HG03460 (cell line): ENCODE results near the gene SPECC1L.

Experiments used
- ATAC-seq: cut with Tn5 transposase; IDR thresholded peaks from one replicate; pipeline ENCODE4 v1.9.1; 2021; ENCODE audit not compliant: unreplicated experiment

SPECC1L gene

DNA sequence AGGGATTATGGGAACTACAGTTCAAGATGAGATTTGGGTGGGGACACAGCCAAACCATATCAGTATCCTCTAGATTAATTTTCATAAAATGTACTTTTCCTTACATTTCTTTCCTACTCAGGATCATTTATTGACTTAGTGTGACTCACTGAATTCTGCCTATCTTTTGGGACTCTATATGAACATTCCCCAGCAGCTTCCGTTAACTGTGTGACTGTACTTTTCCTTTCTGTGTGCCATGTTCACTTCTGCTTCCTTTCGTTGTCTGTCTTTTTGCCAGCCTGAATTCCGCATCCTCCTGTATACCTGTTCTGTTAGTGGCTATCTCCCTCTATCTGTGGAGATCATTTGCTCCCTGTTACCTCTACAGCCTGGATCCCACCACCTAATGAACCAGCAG is 48.8 kb downstream of the SPECC1L start:
- ATAC-seq = no peak

DNA sequence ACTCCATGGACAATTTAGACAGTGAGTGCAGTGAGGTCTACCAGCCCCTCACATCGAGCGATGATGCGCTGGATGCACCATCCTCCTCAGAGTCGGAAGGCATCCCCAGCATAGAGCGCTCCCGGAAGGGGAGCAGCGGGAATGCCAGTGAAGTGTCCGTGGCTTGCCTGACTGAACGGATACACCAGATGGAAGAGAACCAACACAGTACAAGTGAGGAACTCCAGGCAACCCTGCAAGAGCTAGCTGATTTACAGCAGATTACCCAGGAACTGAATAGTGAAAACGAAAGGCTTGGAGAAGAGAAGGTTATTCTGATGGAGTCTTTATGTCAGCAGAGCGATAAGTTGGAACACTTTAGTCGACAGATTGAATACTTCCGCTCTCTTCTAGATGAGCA is 51.4 kb downstream of the SPECC1L start:
- no peak for ATAC-seq

DNA sequence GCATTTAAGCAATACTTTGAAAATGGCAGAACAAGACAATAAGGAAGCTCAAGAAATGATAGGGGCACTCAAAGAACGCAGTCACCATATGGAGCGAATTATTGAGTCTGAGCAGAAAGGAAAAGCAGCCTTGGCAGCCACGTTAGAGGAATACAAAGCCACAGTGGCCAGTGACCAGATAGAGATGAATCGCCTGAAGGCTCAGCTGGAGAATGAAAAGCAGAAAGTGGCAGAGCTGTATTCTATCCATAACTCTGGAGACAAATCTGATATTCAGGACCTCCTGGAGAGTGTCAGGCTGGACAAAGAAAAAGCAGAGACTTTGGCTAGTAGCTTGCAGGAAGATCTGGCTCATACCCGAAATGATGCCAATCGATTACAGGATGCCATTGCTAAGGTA is 51.9 kb downstream of the SPECC1L start:
- no peak for ATAC-seq

DNA sequence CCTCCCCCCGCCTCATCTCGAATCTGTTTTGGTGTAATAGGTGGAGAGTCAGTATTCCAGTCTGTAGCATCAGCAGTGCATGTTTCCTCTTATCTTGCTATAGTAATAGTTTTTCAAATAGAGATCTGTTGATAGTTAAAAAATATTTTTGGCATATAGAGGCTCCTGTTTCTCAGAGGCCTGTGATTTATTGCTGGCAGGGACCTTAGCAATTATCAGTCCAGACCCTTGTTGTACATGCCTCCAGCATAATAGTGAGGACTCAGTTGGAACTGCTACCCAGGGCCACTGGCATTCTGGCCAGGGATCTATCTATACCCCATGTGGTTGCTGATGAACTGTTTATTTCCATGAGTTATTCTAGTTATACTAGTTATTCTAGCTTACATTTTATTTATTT is 52.6 kb downstream of the SPECC1L start:
- ATAC-seq = no peak

DNA sequence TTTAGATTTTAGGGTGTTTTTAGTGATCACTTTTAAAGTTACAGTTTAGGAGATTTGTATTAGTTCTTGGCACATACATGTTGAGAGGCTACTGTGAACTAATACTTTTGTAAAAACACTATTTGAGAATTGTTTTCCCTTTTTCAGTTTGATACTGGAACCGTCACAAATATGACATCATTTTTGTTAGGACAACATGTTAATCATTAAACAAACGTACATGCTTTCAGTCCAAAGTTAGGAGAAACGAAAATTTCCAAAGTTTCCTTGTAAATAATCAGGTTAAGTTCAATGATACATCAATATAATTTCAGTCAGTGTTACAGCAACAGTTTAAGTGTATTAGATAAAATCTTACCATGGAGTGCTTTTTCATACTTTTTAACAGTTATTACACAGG is 53.1 kb downstream of the SPECC1L start:
- no peak for ATAC-seq

DNA sequence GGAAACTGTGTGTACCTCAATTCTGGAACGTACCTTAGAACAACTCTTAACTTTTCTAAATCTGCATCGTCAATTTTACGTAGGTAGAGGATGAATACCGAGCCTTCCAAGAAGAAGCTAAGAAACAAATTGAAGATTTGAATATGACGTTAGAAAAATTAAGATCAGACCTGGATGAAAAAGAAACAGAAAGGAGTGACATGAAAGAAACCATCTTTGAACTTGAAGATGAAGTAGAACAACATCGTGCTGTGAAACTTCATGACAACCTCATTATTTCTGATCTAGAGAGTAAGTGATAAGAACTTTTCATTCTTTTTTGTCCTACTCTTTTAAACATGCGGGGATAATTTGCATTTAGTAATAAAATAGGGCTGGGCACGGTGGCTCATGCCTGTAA is 53.5 kb downstream of the SPECC1L start:
- ATAC-seq = no peak

DNA sequence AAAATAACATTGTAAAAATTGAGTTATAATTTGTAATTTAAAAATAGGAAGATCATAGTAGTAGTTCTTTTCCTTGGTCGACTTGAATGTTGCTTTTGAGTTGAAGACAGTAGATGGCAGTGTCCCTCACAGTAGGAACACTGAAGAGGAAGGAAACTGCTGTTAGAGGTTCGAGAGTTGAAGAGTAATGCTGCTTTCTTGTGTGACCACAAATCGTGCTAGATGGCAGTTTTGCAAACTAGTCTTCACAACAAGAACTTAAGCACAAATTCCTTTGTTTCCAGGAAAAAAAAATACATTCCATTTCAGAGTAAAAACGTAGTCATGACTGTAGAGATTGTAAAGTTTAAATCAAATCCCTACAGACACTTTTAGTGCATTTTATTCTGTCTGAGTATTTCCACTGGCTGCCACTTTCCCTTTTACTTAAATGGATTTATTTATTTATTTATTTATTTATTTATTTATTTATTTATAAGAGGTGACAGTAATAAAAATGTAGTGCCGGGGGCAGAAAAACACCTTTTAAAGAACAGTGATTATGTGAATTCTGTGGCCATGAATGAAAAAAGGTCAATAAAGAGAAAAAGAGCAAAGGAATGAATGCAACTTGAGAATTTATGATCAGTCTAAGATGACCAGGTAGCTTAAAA is 54.6 kb downstream of the SPECC1L start:
- ATAC-seq = no peak

DNA sequence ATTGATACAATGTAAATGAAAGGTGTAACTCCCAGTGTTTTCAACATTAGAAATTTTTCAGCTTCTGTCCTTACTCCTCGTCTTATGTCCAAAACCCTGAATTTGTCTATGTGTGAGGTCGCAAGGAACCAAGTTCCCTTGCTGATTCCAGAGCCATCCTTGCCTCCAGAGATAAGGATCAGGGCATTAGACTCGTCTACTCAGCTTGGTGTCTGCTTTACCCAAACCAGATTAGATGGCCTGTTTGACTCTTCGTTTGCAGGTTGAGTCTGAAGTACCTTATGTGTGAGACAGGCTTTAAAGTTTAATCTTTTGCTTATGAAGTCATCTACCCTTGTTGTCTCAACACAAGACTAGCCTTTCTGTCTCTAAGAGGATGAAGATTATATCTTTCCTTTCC is 55.6 kb downstream of the SPECC1L start:
- no peak for ATAC-seq

DNA sequence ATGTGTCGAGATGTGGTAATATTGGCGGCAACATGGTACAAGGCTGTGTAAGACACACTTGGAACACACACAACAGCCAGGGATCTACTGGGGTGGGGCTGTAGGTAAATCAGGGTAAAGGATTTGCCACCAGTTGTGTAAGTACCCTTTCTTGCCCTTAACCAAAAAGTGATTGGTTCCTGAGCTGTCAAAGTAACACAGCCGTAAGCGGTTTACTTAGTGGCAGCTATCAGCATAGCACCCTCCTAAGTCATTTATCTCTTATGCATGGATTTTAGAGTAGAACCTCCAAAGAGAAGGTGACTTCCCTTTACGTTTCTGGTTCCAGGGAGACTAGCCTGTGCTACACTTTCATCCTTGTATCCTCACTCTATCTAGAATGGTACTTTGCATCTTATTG is 57.2 kb downstream of the SPECC1L start:
- ATAC-seq = no peak

DNA sequence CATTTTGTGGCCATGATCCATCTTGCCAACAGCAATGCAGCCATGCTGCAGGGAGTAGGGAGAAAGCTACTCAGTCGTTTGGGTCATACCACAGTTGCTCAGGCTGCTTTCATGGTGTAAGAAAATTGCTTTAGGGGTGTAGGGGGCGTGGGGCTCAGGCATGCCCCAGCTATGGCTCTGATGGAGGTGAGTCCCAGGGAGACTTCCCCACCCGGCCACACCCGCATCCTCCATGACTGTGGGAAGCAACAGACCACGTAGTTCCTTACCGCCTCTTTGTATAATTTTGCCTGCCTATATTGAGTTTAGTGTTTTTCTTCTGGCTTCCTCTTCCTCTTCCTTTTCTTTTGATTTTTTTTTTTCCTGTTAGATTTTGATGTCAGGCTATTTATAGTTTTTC is 58.8 kb downstream of the SPECC1L start:
- no peak for ATAC-seq

DNA sequence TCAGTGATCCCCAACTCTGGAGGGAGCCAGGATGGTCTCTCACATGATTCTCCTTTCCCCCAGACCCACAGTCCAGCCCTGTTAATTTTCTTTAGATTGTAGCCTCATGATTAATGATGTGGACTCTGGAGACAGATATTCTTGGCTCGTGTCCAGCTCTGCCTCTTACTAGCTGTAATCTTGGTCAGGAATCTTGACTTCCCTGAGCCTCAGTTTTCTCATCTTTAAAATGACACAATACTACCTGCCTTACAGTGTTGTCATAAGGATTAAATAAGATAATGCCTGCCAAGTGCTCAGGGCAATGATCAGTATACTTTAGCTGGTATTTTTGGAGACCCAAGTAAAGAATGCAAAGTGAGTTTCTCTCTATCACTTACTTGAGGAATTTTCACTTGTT is 60.0 kb downstream of the SPECC1L start:
- no peak for ATAC-seq

DNA sequence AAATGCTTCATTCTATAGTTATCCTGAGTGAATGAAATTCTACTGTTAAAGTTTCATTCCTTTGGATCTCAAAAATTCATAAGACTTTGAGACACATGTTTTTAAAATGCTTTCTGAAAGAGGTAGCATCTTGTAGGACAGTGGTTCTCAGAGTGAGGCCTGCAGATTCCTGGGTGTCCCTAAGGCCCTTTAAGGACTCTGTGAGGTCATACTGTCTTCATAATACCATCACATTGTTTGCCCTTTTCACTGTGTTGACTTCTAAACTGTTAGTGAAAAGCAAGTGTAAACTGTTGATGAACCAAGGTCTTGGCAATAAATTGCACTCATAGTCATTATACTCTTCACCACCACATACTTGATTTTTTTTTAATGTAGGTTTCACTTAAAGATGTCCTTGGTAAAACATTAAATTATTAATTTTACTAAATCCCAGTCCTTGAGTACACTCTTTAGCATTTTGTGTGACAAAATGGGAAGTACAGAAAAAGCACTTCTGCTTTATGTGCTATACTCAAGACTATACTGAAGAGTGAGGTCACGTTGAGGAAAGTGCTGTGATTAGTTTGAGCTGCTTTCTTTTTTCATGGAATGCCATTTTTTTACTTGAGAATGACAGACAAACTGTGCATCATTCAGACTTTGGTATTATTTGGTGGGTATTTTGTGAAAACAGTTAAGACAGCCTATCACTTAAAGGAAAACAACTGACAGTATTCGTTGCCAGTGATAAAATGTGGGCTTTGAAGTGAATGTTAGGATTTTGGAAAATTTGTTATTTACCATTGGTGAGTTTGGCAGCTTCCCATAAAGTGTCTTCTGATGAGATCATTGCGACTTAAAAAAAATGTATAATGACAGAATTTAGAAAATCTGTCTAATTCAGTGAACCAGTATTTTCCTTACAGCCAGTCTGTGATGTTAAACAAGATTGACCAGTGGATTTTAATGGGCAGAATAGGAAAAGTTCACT is 61.1 kb downstream of the SPECC1L start:
- ATAC-seq = no peak

DNA sequence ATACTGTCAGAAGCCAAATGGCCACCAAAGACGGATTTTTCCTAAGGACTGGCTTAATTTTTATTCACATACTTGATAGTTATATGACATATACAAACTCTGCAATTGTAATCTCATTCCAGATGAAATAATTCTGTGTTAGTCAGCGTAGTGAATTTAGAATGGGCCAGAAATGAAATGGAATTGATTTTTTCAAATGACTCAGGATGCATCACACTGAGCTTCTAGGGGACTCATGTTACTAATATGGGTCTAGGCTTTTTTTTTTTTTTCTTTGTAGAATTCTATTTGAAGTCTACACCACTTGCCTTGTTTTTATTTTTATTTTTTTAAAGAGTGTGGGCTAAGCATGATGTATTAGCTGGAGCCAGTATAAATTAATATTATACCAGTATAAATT is 62.7 kb downstream of the SPECC1L start:
- ATAC-seq = no peak

DNA sequence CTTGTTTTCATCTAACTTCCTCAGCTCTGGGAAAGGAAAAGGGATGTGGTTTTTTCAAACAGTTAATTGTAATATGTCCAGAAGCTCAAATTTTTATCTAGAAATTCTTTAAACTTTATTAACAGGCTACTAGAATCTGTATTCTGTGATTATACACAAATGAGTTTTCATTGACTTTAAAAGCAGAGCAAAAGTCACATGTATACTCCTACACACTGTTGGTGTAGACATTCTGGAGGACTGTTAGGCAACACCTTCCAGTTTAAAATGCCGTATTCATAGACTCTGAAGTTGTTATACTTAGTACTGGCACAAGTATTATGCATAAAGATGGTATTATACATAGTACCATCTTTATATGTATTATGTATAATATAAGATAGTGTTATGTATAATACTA is 64.9 kb downstream of the SPECC1L start:
- no peak for ATAC-seq

DNA sequence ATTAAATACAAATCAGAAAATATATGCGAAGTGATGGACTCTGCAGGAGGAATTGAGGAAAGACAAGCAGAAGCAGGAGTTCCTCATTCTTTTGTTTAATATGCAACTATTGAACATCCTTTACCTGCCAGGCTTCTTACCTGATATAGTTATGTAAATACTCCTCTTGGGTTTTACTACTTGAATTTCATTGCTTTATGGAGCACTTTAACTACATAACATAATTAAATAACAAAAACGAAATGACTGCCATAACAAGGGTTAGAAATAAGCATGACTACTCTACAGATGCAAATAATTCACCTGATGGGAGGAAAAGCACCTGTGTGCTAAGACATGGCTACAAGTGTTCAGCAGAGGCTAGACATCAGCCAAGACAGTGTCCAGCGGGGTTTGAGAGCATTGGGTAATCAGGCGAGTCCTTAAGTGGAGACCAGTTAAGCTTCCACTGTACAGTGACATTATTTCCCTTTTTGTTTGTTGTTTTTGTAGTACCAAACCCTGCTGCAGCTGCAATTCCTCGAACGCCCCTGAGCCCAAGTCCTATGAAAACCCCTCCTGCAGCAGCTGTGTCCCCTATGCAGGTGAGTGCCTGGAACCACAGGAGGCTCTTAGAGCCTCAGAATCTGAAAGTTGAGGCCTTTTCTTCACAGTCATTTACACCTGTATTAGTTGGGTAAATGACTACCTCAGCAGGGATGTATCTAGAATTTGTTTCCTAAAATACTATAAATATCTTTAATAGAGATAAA is 67.4 kb downstream of the SPECC1L start:
- ATAC-seq = no peak

DNA sequence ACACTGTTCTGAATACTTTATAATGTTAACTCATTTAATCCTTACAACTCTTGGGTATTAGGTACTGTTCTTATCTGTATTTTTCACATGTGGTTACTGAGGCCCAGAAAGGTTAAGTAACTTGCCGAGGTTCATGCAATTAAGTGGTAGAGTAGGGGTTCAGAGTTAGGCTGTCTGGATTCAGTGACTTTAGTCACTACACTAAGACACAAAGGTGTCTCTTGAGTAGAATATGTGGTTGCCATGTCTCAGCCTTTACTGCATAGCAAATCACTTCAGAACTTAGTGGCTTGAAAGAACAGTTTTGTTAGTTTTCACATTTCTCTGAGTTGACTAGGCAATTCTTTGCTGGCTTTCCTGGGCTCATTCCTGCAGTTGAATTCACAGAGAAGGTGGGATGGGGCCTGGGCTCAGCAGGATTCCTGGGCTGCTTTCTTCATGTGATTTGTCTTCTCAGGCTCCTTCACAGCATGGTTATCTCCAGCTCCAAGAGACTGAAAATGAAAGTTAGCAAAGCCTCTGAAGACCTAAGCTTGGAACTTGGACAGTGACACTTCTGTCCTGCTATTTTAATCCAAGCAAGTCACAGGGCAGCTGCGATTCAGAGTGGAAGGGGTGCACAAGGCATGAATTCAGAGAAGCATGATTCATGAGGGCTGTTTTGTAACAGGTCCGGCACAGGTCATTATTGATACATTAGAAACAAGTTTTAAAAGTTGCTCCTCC is 68.3 kb downstream of the SPECC1L start:
- ATAC-seq = no peak

DNA sequence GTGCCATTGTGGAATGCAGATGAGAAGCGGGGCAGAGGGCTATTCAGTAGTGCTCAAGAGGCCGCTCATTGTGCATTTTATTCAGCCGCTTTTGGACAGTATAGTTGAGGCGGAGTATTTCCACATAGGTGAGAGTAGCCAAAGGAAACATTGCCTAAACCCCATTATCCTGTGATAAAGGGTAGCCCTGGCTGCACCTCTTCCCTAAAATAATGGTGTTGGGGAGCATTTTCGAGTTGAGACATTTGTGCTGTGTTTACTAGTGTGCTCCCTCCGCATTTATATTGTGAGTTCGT is 68.8 kb downstream of the SPECC1L start:
- no peak for ATAC-seq

DNA sequence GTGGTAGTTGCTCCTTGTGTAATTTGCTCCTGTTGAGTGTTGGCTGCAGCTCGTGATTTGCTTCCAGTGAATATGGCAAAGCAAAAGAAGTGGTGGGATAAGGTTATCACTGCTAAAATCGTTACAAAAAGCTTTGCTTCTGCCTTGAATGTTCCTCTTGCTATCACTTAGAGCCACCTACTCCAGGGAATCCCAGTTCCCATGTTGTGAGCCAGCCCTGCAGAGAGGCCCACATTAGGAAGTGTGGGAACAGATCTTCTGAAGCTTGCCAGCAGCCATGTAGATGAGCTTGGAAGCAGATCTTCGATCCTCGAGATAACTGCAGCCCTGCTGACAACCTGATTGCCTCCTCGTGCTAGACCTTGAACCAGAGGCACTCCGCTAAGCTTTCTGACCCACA is 71.0 kb downstream of the SPECC1L start:
- no peak for ATAC-seq

DNA sequence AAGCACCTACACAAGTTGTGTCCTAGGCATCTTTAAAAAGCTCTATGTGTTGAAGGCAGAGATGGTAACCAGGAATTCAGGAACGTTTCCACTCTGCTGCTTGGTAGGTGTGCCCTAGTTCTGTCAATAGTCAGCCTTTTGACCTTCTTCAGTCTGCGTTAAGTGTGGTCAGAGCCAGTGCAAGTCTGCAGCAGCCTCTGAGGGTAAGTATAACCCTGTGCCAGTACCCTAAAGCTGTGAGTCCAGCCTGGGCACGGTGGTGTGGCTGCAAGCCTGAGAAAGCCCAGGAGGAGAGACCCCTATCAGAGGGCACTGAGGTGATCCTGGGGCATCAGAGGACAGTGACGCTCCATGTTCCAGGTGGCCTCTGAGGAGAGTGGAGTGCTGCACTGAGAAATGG is 80.0 kb downstream of the SPECC1L start:
- ATAC-seq = no peak

DNA sequence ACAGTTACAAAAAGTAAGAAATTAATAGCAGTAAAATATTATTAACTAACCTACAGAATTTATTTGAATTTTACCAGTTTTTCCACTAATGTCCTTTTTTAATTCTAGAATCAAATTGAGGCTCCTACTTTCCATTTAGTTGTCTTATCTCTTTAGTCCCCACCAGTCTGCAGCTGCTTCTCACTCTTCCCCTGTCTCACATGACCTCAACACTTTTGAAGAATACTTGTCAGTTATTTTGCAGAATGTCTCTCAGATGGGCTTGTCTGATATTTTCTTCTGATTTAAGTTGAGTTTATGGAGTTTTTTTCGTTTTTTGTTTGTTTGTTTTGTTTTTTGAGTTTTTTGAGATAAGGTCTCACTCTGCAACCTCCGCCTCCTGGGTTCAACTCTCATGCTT is 82.5 kb downstream of the SPECC1L start:
- ATAC-seq = no peak

DNA sequence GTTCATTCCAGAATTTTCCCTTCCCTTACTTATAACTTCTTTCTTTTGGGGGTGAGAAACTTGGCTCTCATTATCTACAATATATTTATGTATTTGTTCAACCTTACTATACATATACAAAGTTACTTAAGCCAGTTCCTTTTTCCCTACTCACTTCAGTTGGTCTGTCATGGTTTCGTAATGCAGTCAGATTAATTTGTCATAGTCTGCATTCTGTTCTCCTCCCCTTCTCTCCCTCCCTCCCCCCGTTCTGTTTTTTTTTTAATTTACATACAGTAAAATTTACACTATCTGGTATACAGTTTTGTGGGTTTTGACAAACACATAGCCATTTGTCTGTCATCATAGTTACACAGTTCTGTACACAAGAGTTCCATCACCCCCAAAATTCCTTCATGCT is 84.9 kb downstream of the SPECC1L start:
- no peak for ATAC-seq
